GM19023 (cell line): ENCODE results near the gene RYR2.
A peak's percentile ranks its signal among the peaks of the same experiment; 100 is the strongest.

Experiments
- ATAC-seq: cut with Tn5 transposase; IDR thresholded peaks from one replicate; pipeline ENCODE4 v1.9.1; 2021; ENCODE audit warnings: mild to moderate bottlenecking, moderate library complexity; ENCODE audit not compliant: unreplicated experiment

The RYR2 gene

DNA sequence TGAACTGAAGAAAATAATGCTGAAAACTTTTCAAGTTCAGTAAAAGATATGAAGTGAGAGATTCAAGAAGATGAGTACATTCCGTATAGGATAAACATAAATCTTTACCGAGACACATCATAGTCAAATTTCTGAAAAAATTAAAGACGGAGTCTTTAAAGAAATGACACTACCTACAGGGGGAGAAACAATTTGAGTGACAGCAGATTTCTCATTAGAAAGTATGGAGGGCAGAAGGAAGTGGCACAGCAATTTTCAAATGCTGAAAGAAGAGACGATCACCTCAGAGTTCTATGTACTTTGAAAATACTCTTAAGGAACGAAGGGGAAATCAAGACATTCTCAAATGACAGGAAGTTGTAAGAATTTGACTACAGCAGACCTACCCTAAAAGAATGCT is 577.6 kb downstream of the RYR2 start:
- no peak for ATAC-seq

DNA sequence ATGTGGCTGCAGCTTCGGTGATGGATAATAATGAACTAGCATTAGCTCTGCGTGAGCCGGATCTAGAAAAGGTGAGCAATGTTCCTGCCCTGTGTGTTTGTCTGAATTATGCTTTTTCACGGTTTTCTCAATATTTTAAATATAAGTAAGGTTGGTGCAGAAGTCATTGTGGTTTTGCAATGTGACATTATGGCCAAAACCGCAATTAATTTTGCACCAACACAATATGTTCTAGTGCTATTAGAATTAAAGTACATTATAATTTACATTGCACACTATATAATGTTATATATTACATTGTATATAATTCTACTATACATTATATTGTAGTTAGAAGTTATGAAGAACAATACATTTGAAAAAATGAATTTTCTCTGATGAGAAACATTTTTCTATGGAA is 592.9 kb downstream of the RYR2 start:
- ATAC-seq, result no peak

DNA sequence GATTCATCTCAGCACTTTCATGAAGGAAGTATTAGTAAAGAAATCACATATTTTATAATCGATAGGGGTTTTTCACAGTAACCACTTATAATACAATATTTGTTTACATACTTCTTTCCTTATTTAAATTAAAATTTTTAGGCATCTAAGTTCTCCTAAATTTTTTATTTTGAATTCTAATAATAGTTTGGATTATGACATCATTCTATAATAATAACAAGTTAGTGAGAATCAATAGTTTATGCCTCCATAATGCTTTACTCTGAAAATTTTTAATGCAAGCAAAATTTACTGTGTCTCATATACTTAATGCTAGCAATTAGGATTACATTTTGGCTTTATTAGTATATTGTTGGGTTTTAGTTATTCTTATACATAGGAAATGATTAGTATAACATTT is 596.6 kb downstream of the RYR2 start:
- ATAC-seq, result no peak

DNA sequence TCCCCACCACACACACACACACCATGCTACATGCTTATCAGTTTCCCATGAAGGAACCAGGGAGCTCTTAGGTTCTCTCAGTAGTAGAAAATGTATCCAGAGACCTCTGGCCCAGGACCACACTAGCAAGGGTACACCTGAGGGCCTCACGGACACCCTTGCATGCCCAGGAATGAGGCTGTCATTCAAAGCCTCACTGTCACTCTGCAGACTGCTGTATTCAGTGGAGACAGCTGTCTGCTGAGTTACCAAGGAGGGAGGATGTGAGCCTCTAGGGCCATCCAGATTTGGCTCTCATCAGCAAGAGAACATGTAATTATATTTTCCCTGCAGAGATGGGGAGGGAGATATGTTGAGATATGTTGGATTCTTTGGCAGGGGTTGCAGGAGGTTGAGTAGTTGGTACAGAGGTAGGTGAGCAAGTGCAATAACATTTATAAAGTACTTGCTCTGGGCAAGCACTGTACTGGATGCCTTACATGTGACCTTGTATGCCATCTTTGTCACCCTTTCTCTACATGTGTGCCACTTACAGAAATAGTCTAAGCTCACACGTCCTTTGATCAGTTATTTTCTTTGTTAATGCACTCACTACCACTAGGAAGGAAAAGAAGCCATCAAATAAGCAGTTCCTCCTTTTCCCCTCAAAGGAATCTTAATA is 598.2 kb downstream of the RYR2 start:
- no peak for ATAC-seq

GRCh38 chr1:237640966-237641365 is 599.0 kb downstream of the RYR2 start:
- ATAC-seq, result no peak

DNA sequence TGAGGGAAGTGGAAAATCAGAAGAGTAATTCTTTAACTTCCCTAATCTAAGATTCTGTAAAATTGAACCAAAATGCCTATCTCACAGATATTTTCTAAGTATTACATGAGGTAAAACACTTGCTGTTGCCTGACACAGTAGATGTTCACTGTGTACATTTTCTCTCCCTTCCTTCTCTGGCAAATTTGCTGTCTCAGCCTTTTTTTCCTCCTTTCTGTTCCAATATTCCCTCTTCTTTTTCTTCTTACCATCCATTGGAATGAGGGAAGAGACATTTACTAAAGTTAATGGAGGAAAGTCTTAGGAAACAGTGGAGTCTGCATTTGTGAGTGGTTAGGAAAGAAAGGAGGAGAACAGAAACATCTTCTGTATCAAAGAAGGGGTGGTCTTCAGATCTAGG is 608.8 kb downstream of the RYR2 start:
- no peak for ATAC-seq

DNA sequence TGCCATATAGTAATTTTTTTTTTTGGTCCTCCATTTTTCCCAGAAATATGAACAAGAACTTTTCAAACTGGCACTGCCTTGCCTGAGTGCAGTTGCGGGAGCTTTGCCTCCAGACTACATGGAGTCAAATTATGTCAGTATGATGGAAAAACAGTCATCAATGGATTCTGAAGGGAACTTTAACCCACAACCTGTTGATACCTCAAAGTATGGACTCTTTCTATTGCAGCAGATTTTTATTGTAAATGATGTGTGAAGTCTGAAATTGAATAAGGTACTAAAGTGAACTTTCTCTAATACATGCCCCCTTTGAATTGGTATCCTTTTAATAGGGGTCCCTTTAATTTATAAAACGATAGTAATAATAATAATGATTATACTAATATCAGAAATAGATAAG is 613.8 kb downstream of the RYR2 start:
- ATAC-seq, result no peak

GRCh38 chr1:237664348-237664747 is 622.4 kb downstream of the RYR2 start:
- ATAC-seq, result peak; percentile 62

DNA sequence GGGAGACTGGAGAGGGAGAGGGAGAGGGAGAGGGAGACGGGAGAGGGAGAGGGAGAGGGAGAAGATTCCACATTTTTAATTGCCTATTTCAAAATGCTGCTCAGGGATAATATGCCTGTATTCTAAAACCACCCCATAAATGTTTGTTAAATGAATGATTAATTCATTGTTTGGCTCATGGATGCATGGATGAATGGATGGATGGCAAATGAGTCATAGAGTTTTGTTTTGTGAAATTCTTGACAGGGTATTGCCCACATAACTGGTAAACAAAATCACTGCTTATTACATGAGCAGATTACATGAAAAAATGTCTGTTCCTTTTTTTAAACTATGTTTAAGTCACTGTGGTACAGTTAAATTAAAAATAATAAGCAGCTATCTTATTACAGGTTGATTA is 628.3 kb downstream of the RYR2 start:
- ATAC-seq, result no peak

- no peak for ATAC-seq
Measured at GRCh38 chr1:237671262-237671661, 629.3 kb downstream of the RYR2 start.

- no peak for ATAC-seq
Measured at GRCh38 chr1:237671935-237672334, 630.0 kb downstream of the RYR2 start.

GRCh38 chr1:237672748-237673147 is 630.8 kb downstream of the RYR2 start:
- ATAC-seq, result no peak

- ATAC-seq, result no peak
Measured at GRCh38 chr1:237673631-237674030, 631.6 kb downstream of the RYR2 start.

- no peak for ATAC-seq
Measured at GRCh38 chr1:237677979-237678378, 636.0 kb downstream of the RYR2 start.

DNA sequence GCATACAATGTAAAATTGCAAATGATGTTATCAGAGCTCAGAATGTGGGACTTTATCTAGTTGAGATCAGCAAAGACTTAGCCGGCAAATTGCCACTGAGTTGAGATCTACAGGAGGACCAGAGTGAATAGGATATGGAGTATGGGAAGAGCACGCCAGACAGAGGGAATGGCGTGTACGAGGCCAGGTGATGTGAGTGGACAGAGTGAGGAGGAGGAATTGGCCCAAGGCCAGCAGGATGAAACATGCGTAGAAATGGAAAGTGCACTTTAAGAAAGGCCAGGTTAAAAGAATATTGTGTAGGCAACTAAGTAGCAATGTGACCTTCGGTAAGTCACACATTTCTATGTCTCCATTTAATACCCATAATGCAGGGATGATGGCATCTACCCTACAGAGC is 637.7 kb downstream of the RYR2 start:
- ATAC-seq, result no peak

DNA sequence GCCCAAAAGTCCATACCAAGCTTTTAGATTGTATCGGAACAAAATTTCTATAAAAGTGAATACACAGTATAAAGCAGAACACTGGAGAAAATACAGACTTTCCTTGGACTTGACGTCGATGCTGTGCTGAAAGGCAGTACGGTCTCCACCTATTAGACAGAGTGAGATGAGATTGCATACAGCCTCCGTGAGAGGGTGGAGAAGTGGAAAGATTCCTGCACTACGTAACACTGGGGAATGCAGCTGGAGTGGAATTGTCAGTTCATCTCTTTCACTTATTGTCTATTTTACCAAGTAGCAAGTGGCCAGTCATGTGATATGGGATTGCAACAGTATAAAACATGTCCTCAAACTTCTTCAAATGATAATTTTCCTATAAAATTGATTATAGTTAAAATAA is 639.2 kb downstream of the RYR2 start:
- no peak for ATAC-seq

- ATAC-seq, result no peak
Measured at GRCh38 chr1:237684236-237684635, 642.3 kb downstream of the RYR2 start.

DNA sequence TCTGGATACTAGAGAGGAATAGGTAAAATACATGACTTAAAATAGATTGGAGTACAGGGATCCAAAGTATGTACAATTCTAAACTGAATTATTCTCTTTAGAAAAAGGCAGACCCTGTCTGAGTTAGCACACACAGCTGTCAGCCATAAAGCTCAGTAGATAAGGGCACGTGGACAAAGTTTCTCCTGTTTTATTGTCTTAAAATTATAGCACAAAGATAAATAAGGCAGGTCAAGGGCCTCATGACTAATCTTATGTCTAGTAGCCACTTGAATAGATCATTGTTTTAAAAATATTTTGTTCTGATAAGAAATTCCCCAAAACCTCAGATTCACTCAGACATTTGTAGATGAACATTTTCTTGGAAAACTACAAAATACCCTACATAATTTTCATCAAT is 643.6 kb downstream of the RYR2 start:
- ATAC-seq, result no peak

DNA sequence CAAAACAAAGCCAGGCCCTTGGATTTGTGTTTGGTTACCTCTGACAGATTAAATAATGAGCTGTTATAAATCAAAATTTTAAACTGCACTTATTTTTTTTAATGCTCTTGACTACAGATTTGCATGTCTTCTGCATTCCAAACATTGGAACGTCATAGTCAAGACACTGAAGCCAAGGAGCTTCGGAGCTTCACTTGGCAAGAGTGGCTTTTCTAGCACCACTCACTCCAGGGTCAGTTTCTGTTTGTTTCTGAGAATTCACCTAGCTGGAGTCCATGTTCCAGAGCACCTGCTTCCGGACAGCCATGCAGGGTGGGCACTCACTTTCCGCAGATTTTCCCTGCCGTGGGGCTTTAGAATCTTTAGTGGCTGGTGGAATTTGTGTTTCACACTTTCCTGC is 645.8 kb downstream of the RYR2 start:
- ATAC-seq, result no peak

GRCh38 chr1:237690656-237691055 is 648.7 kb downstream of the RYR2 start:
- no peak for ATAC-seq

DNA sequence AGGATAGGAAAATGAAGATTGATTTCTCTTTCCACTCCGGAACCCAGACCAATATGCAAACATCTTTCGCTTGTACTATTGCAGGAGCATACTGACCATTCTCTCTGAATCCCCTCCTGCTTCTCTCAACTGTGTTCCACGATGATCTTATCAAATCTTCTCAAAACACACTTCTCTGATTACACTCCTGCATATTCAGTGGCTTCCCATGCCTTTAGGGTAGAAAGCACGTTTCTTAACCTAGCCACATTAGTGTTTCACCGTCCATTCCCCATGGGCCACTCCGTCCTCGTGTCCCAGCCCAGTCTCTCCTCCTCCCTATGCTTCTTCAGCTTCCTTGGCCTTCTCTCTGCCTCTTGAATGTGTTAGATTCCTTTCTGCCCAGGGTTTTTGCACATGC is 650.3 kb downstream of the RYR2 start:
- no peak for ATAC-seq

GRCh38 chr1:237695878-237696277 is 653.9 kb downstream of the RYR2 start:
- ATAC-seq, result no peak

- ATAC-seq, result no peak
Measured at GRCh38 chr1:237700181-237700580, 658.2 kb downstream of the RYR2 start.
